Suprapubic skin (tissue), 4 donors: ENCODE measurements around the gene MED29. TPM values are rescaled to one million over a fixed set of nuclear protein-coding genes. Genes with fewer than 3 reads are reported as not detected.

Source experiments
- DNase-seq, 2 donors: peaks; one replicate each; pipeline ENCODE4 v3.0.0-alpha.2; 2019; ENCODE audit warnings: low spot score in 2 of 2
- H3K27ac ChIP-seq: fragments of 200-600 bp; sonication (generic); one replicate; pipeline ENCODE4 v1.5.1; 2019
- H3K27me3 ChIP-seq: fragments of 200-600 bp; sonication (generic); one replicate; pipeline ENCODE4 v1.5.1; 2019
- H3K36me3 ChIP-seq: fragments of 200-600 bp; sonication (generic); one replicate; pipeline ENCODE4 v1.5.1; 2019
- H3K4me1 ChIP-seq: fragments of 200-600 bp; sonication (generic); one replicate; pipeline ENCODE4 v1.5.1; 2019
- H3K4me3 ChIP-seq: fragments of 200-600 bp; sonication (generic); one replicate; pipeline ENCODE4 v1.5.1; 2019; ENCODE audit warnings: mild to moderate bottlenecking
- H3K9me3 ChIP-seq: fragments of 200-600 bp; sonication (generic); one replicate; pipeline ENCODE4 v1.5.1; 2019
- CTCF ChIP-seq, 2 donors: fragments of 200-600 bp in 1 of 2; fragments of 450-650 bp in 1 of 2; sonication (generic) in 1 of 2; IDR thresholded peaks; one replicate each; pipeline ENCODE4 v1.5.1; 2016 to 2019; ENCODE audit warnings: antibody characterized with exemption in 2 of 2, mild to moderate bottlenecking in 1 of 2, moderate library complexity in 1 of 2
- EP300 ChIP-seq: sonication (generic); formaldehyde crosslinking; IDR thresholded peaks from one replicate; pipeline ENCODE4 v1.6.1; 2017; ENCODE audit warnings: antibody characterized with exemption
- POLR2A ChIP-seq, 2 donors: fragments of 450-650 bp; IDR thresholded peaks; one replicate each; pipeline ENCODE4 v1.6.1; 2017; ENCODE audit warnings: antibody characterized with exemption in 2 of 2, mild to moderate bottlenecking in 2 of 2, moderate library complexity in 2 of 2
- POLR2AphosphoS5 ChIP-seq, 3 donors: sonication (generic); formaldehyde crosslinking; IDR thresholded peaks; one replicate each; pipeline ENCODE4 v1.6.1; 2017; ENCODE audit warnings: antibody characterized with exemption in 3 of 3
- WGBS: methylation state at CpG from one replicate; pipeline ENCODE4 v1.1.5; 2018; 5-methylcytosine and 5-hydroxymethylcytosine counted together
- total RNA-seq, 4 donors: library from RNA; depleted of rRNA; stranded (reverse); fragments of >200 nt; gene quantifications; one replicate each; pipeline ENCODE4 v1.1.0, GENCODE V29; 2016

Gene MED29
- total RNA-seq, 4 donors from 2014 or later, result 36.3 to 57.8 (median 48.0) TPM

- H3K36me3 ChIP-seq, result peaks cover 30% of the 10 kb centered on the region
- peaks cover 69% of the 10 kb centered on the region for H3K4me1 ChIP-seq
- DNase-seq, result no peak
- no peak overlapping the region for H3K4me3 ChIP-seq
- TF ChIP-seq POLR2A (IDR thresholded peaks at IDR 0.05) (no peak), POLR2AphosphoS5 (IDR thresholded peaks at IDR 0.05) (no peak), CTCF (IDR thresholded peaks at IDR 0.05) (no peak), EP300 (no peak)
- 80% methylated on average over 4 of the region's 4 CpGs for WGBS
- no peaks in the 10 kb centered on the region for H3K27me3 ChIP-seq
- H3K27ac ChIP-seq, result no peak overlapping the region
- H3K9me3 ChIP-seq, result no peaks in the 10 kb centered on the region
Measured at GRCh38 chr19:39347332-39348164, 43.6 kb upstream of the MED29 start.

GRCh38 chr19:39349326-39349725 is 41.9 kb upstream of the MED29 start:
- no peak for DNase-seq
- H3K27me3 ChIP-seq, result no peaks in the 10 kb centered on the region
- no peaks in the 10 kb centered on the region for H3K9me3 ChIP-seq
- no peak overlapping the region for H3K4me3 ChIP-seq
- H3K4me1 ChIP-seq, result peaks cover 56% of the 10 kb centered on the region
- peaks cover 39% of the 10 kb centered on the region for H3K36me3 ChIP-seq
- no peak overlapping the region for H3K27ac ChIP-seq
- no peak for TF ChIP-seq CTCF (IDR thresholded peaks at IDR 0.05)
- no peak for TF ChIP-seq EP300
- TF ChIP-seq POLR2AphosphoS5 (IDR thresholded peaks at IDR 0.05), result no peak
- 78% methylated on average over 4 of the region's 4 CpGs for WGBS

- 98% methylated on average over 3 of the region's 3 CpGs for whole genome bisulfite sequencing
- Histone ChIP-seq H3K4me1 (peaks cover 48% of the 10 kb centered on the region), H3K36me3 (peaks cover 47% of the 10 kb centered on the region), H3K9me3 (no peaks in the 10 kb centered on the region), H3K27me3 (no peaks in the 10 kb centered on the region), H3K4me3 (no peak overlapping the region), H3K27ac (peak overlapping the region; percentile 48)
- no peak for TF ChIP-seq POLR2AphosphoS5 (IDR thresholded peaks at IDR 0.05)
- TF ChIP-seq EP300, result no peak
- no peak for TF ChIP-seq CTCF (IDR thresholded peaks at IDR 0.05)
- no peak for TF ChIP-seq POLR2A (IDR thresholded peaks at IDR 0.05)
- no peak for DNase-seq
Measured at GRCh38 chr19:39350156-39350555, 41.0 kb upstream of the MED29 start.

GRCh38 chr19:39351537-39352064 is 39.6 kb upstream of the MED29 start:
- Histone ChIP-seq H3K4me1 (peaks cover 35% of the 10 kb centered on the region), H3K27me3 (no peaks in the 10 kb centered on the region), H3K9me3 (no peaks in the 10 kb centered on the region), H3K4me3 (peak overlapping the region; percentile 5), H3K27ac (peak overlapping the region; percentile 52), H3K36me3 (peaks cover 62% of the 10 kb centered on the region)
- TF ChIP-seq CTCF (IDR thresholded peaks at IDR 0.05) (no peak), POLR2AphosphoS5 (IDR thresholded peaks at IDR 0.05) (no peak), EP300 (no peak), POLR2A (IDR thresholded peaks at IDR 0.05) (no peak)
- no peak for DNase-seq
- 57% methylated on average over 4 of the region's 4 CpGs for WGBS
